Choroid plexus epithelial cell (primary cell): Measurements from ENCODE around the gene HECW1.
A peak's percentile ranks its signal among the peaks of the same experiment; 100 is the strongest.

Source experiments
- DNase-seq: peaks from one replicate; pipeline ENCODE4 v3.0.0-alpha.2; 2010; ENCODE audit warnings: low read depth
- H3K4me3 ChIP-seq: 2 replicates; pipeline ENCODE4 v1.5.1; 2011; ENCODE audit warnings: low read depth, mild to moderate bottlenecking, control low read depth, low read length, moderate library complexity
- CTCF ChIP-seq: conservative IDR thresholded peaks from 2 replicates; pipeline ENCODE4 v1.5.1; 2011; ENCODE audit warnings: low read depth, mild to moderate bottlenecking, control low read depth, inconsistent platforms, low read length, moderate library complexity

Gene HECW1

DNA sequence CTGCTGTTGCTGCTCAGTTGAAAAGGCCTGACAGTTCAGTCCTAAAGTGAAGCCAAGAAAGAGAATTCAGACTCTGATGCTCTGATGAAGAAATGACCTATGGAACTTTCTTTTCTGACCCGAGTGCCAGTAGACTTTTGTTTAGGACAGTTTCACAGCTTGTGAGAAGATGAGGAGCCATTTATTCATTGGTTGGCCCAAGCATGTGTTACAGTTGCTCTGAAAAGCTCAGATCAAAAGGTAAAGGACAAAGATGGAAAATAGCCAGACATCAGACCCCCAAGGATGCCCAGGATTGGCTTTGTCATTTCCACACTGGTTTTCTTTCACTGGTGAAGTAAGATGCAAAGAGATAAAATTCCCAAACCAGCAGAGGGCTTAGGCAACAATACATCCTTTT, 321.2 kb downstream of the HECW1 start:
- no peak for TF ChIP-seq CTCF
- H3K4me3 ChIP-seq, result no peak overlapping the region
- DNase-seq, result no peak

DNA sequence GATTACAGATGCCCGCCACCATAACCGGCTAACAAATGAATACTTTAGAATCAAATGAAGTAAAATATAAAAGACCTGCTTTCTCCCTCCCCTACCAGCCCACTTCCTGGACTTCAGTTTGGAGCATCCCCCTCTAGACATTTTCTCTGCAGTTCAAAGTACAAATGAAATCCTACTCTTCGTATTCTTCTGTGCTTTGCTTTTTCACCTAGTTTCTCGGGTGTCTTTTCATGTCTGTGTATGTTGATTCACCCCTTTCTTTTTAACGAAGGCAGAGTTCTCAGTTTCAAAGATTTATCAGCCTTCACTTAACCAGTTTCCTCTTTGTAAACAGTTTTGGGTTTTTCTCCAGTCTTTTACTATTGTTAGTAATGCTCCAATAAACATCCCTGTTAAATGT, 324.6 kb downstream of the HECW1 start:
- H3K4me3 ChIP-seq, result no peak overlapping the region
- TF ChIP-seq CTCF, result no peak
- DNase-seq, result no peak

- DNase-seq, result no peak
These were observed 326.5 kb downstream of the HECW1 start for GRCh38 chr7:43438897-43439479.

GRCh38 chr7:43439631-43440401, 327.4 kb downstream of the HECW1 start:
- TF ChIP-seq CTCF, result peak; percentile 89
- DNase-seq, result peak; percentile 76
- H3K4me3 ChIP-seq, result no peak overlapping the region

More at GRCh38 chr7:43438897-43439479, 326.5 kb downstream of the HECW1 start:
- TF ChIP-seq CTCF, result no peak
- H3K4me3 ChIP-seq, result no peak overlapping the region

DNA sequence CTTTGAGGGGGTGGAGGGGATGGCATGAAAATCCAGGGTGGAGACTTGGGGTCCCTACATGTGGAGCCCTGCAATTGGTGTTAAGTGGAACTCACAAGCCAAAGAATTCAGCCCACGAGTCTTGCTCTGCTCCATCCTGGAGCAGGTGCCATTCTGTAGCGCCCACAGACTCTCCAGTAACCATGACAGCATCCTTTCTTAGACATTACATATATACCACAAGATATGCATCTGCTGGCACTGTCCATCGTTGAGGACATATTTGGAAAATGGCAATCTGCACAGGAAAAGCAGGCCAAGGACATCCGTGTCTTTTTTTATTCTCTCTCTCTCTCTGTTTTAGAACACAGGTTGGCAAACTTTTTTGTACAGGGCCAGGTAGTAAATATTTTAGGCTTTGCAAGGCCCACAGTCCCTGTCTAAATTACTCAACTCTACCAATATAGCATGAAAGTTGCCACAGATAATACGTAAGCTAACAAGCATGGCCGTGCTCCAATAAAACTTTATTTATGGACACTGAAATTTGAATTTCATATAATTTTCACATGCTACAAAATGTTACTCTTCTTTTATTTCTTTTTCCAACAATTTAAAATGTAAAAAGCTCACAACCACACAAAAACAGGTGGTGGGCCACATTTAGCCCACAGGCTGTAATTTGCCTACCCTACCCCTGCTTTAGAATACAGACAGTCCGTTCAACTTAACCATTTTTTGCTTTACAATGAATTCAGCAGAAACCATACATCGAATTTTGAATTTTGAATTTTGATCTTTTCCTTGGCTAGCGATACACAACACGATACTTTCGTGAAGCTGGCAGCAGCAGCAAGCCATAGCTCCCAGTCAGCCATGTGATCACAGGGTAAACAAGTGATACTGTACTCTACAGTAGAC, 329.0 kb downstream of the HECW1 start:
- TF ChIP-seq CTCF, result no peak
- H3K4me3 ChIP-seq, result no peak overlapping the region
- DNase-seq, result no peak

DNA sequence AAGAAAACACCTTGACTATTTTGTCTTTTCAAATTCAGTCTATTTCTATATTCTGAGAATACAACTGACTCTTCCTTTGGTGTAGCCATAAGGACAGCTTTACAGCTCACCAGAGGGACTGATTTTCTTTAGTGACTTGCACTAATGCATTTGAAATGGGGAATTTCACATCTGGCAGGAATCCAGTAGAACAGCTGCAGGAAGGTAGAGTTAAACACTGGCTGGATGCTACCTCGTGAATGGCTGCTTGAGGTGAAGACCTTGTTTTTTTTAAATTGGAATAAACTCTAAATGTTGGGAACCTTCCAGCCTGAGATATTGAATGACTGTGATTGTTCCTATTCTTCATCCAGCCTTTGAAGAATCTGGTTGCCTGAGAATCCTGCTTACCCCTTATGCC, 330.9 kb downstream of the HECW1 start:
- TF ChIP-seq CTCF, result no peak
- no peak overlapping the region for H3K4me3 ChIP-seq
- peak; percentile 52 for DNase-seq
